Cortex of kidney (tissue), 1 donor: ENCODE results near the gene TP53BP1.

Source experiments
- DNase-seq: peaks from one replicate; lab custom pipeline; 2025; lab: John Stamatoyannopoulos, UW

Gene TP53BP1

DNA sequence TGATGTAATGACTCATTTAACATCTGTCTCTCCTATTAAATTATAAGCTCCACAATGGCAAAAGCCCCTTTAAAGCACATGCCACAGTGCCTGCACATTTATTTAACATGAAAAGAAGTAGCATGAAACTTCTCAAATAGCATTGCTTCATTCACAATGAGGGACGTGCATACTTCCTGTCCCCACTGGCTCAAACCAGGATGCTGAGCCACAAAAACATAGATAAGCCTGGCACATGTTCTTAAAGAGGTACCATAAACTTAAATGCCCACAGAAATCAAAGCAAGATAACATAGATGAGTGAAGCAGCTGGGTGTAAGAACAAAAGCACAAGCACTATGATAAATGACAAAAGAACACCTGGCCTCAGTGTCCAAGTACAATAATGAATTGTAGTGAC is 3.8 kb downstream of the TP53BP1 start:
- no peak for DNase-seq

DNA sequence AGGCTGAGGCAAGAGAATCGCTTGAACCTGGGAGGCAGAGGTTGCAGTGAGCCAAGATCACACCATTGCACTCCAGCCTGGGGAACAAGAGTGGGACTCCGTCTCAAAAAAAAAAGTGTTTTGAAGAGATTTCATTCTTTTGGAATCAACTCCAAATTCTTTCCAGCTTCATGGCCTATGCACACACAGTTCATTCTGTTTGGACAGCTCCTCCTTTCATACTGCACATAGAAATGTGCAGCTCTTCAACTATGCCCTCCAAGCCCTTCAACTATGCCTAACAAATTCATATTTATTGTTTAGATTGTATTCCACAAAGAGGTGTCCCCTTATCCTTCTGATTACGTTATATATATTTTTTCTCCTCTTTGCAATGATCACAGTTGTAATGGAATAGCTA is 4.2 kb downstream of the TP53BP1 start:
- no peak for DNase-seq

DNA sequence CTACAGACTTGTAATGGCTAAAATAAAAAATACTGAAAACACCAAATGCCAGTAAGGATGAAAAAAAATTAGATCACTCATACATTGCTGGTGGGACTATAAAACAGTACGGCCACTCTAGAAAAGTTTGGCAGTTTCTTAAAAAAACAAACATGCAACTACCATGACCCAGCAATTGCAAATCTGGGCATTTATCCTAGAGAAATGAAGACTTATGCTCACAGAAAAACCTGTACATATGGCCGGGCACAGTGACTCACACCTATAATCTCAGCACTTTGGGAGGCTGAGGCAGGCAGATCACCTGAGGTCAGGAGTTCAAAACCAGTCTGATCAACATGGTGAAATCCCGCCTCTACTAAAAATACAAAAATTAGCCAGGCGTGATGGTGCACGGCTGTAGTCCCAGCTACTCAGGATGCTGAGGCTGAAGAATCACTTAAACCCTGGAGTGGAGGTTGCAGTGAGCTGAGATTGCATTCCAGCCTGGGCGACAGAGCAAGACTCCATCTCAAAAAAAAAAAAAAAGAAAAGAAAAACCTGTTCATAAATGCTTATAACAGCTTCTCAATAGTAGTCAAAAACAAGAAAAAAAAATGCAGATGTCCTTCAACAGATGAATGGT is 5.6 kb downstream of the TP53BP1 start:
- no peak for DNase-seq

GRCh38 chr15:43484455-43484854 is 8.5 kb downstream of the TP53BP1 start:
- no peak for DNase-seq

DNA sequence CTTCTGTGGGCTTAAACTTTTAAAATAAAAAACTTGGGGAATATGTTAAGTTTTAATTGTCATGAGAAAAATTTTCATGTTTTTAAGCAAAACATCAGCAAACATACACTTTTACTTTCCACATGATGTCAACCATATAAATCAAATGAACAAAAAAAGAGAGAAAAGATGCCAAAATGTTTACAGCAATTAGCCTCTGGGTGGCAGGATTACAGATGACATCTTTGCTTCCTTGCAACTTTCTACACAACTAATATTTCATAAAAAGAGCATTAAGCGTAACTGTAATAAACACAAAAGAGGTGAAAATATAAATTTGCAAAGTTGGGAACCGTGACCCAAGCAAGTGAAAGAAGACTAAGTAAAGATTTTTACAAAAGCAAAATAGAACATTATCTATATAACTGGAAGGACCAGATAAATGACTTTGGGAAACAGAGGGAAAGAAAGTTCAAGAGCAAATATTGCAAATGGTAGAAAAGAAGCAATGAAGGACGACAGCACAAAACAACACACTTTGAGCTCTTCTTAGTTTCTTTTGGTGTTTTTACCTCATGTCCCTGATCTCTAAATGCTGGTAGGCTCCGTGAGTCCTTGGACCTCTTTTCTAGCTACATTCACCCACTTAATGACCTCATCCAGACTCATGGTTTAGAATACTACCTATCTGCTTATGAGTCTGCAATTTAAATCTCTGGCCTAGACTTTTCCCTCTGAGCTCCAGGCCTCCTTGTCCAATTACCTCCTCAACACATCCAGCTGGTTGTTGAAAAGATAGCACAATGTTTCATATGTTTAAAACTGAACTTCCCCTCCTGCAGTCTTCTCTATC is 9.4 kb downstream of the TP53BP1 start:
- DNase-seq: no peak

DNA sequence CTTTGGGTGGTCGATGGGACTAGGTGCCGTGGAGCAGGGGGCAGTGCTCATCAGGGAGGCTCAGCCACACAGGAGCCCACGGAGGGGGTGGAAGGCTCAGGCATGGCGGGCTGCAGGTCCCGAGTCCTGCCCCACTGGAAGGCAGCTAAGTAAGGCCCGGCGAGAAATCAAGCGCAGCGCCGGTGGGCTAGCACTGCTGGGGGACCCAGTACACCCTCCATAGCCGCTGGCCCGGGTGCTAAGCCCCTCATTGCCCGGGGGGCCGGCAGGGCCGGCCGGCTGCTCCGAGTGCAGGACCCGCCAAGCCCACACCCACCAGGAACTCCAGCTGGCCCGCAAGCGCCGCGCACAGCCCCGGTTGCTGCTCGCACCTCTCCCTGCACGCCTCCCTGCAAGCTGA is 19.1 kb downstream of the TP53BP1 start:
- DNase-seq: no peak

- no peak for DNase-seq
These were observed 21.0 kb downstream of the TP53BP1 start for GRCh38 chr15:43471975-43472374.

GRCh38 chr15:43469867-43470266 is 23.1 kb downstream of the TP53BP1 start:
- no peak for DNase-seq

DNA sequence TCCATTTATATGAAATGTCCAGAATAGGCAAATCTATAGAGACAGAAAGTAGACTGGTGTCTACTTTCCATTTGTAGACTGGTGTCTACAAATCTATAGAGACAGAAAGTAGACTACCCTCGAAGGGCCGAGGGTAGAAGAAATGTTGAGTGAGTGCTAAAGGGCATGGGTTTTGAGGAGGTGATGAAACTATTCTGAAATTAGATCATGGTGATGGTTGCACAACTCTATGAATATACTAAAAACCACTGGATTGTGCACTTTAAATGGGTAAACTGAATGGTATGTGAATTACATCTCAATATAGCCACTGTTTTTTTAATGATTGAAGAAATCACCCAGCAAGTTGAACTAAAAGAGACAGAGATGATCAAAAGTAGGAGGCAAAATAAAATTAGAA is 27.9 kb downstream of the TP53BP1 start:
- no peak for DNase-seq

- DNase-seq: no peak
These were observed 29.0 kb downstream of the TP53BP1 start for GRCh38 chr15:43463998-43464397.

DNA sequence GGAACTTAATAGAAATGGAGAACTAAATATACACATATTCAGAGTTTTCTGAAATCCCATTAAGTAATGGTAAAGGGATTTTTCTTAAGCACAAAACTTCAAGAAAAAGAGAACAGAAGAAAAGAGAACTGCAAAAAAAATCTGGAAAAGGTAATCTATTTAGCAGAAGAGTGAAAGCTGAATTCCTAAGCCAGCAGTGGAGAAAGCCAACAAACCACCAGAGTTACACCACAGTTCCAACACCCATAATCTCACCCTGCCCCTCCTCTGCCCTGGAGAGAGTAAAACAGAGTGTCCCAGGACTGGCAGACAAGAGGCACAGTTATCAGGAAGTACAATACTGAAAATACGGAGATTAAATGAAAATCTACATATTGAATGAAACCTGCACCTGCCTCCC is 29.4 kb downstream of the TP53BP1 start:
- no peak for DNase-seq

DNA sequence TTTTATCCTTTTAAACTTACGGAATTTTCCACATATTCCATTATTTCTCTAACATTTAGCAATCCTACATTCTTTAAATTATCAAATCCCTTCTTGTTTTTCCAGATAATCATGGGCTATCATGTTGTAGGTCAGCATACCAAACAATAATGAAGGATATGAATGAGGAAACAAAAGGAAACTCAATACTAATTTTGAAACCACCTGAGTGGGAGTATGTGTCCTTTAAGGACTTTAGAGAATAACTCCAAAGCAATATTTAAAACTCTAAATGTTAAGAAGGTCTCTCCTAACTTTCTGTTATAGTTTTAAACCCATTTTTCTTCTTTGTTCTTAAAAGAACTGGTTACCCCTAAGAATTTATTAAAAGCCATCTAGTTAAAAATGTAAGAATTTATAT is 43.0 kb downstream of the TP53BP1 start:
- DNase-seq: no peak

GRCh38 chr15:43446344-43446743 is 46.6 kb downstream of the TP53BP1 start:
- no peak for DNase-seq

GRCh38 chr15:43441316-43441715 is 51.6 kb downstream of the TP53BP1 start:
- no peak for DNase-seq

DNA sequence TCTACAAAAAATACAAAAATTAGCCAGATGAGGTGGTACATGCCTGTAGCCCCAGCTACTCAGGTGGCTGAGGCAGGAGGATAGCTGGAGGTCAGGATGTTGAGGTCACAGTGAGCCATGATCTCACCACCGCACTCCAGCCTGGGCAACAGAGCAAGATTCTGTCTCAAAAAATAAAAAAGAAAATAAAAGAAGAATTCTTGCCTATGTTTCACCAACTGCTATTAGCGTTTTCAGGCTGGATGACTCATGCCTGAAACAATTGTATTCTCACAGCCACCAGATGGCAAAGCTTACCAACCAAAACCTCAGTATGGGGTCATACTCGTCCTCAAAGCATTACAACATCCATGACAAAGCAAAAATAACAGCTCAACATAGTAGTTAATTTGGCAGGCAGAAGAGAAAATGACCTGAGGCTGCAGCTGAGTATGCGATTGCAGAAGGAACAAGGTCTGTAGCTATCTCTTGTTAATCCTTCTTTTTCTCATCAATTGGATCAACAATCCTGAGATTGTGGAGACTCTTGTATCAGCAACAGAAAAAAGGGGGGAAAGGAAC is 52.2 kb downstream of the TP53BP1 start:
- DNase-seq: no peak

- no peak for DNase-seq
These were observed 53.7 kb downstream of the TP53BP1 start for GRCh38 chr15:43439268-43439667.

DNA sequence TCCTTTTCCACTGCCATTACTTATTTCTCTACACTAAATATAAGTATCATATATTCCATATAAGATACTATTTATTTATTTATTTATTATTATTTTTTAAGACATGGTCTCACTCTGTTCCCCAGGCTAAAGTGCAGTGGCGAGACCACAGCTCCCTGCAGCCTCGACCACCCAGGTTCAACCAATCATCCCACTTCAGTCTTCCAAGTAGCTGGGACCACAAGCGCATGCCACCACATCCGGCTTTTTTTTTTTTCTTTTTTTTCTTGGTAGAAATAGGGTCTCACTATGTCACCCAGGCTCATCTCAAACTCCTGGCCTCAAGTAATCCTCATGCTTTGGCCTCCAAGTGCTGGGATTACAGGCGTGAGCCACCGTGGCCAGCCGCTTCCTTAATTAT is 56.6 kb downstream of the TP53BP1 start:
- no peak for DNase-seq

DNA sequence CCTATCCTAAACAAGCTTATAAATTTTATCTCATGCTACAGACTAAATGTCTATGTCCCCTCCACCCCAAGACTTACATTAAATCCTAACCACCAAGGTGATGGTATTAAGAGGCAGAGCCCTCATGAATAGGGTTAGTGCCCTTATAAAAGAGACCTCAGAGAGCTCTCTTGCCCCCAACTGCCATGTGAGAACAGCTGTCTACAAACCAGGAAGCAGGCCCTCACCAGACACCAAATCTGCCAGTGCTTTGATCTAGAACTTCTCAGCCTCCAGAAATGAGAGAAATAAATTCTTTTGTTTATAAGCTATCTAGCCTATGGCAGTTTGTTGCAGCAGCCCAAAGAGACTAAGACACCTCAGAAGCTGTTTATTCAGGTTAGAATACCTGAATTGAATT is 58.5 kb downstream of the TP53BP1 start:
- no peak for DNase-seq

DNA sequence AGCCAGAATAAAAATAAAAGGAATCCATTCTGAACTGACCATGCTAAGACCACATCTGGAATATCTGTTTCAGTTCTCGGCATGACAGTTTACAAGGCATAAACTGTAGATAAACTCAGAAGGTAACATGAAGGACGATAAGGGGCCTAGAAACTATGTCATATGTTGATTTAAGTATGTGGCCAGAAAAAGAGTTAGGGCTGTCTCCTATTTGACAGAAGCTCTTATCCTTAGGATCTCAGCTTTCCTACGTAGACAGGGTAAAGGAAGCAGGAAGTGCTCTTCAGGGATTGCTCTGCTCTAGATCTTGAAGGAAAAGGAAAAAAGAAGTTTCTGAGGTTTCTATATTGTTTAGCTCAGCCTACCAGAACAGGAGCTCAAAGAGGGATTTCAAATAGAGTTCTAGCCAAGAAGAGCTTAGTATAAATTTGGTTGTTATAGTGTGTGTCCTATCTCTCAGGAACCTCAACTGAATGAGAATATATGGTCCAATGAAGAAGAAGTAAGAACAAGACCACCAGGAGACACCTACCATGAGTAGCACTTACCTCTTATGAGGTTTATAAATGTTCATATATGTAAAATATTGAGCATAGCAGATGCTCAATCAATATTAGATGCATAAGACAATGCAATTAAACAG is 59.2 kb downstream of the TP53BP1 start:
- no peak for DNase-seq

DNA sequence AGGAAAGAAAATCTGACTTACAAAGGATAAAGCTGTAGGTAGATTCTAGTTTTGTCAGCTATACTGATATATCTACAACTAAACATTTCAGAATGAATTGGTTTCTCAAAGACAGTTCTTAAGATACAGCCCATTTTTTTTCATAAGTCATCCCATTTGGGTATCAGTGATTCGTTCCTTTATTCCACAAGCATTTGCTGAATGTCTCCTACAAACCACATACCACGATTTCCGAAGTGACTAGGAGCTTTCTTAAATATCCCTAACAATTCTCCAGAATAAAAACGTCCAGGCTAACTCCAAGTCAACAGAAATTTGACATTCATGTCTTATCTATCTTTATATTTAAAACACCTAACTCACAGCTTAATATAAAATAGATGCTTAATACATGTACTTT is 59.8 kb downstream of the TP53BP1 start:
- no peak for DNase-seq

GRCh38 chr15:43429687-43430086 is 63.3 kb downstream of the TP53BP1 start:
- DNase-seq: no peak

- DNase-seq: no peak
These were observed 69.2 kb downstream of the TP53BP1 start for GRCh38 chr15:43423793-43424192.

DNA sequence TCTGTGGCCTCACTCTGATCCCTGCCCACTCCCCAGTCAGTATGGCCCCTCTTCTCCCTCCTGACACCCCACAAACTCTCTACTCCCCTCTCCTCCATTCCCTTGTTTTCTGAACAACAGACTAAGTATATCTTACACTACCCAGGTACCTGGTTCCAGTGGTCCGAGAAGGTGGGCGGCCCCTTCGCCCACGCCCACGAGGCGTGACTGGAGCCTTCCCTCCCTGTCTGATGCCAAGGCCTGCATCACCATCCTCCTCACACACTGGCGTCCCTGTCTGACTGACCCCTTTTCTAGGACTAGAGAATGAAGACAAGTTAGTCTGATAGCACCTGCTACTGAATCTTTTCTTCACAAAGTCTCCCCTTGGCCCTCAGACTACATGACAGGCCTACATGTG is 72.1 kb downstream of the TP53BP1 start:
- DNase-seq: no peak
